B cell (primary cell): ENCODE data around the gene TSPOAP1. TPM values are rescaled to one million over a fixed set of nuclear protein-coding genes. Genes with fewer than 3 reads are reported as not detected.
A peak's percentile ranks its signal among the peaks of the same experiment; 100 is the strongest.

ENCODE experiments used
- ATAC-seq: fragments of 200-7000 bp; cut with Tn5 transposase; one replicate; pipeline ENCODE4 v1.10.0; 2021; ENCODE audit warnings: low read depth, mild to moderate bottlenecking, moderate number of reproducible peaks, moderate library complexity
- CTCF ChIA-PET: fragments of 350-600 bp; sonication (Branson Sonifier 250); formaldehyde crosslinking; loops from one replicate; lab custom pipeline; 2021; ENCODE audit warnings: antibody characterized with exemption, inconsistent platforms; lab: Charles Lee
- POLR2A ChIA-PET: fragments of 350-600 bp; sonication (Branson Sonifier 250); formaldehyde crosslinking; loops from one replicate; lab custom pipeline; 2021; ENCODE audit warnings: antibody characterized with exemption; lab: Charles Lee
- DNase-seq: peaks from one replicate; pipeline ENCODE4 v3.0.0; 2013
- H2AFZ ChIP-seq: 2 replicates; pipeline ENCODE4 v1.6.1; 2012; ENCODE audit warnings: mild to moderate bottlenecking, low read depth, low read length; ENCODE audit not compliant: insufficient read depth, poor library complexity, severe bottlenecking
- H3K27ac ChIP-seq, 2 donors: 1 replicate in 1 of 2; 2 replicates in 1 of 2; pipeline ENCODE4 v1.5.1; 2012 to 2013; ENCODE audit warnings: low read length in 2 of 2, mild to moderate bottlenecking in 2 of 2, moderate library complexity in 1 of 2
- H3K27me3 ChIP-seq, 4 experiments: fragments of 200-600 bp in 1 of 4; sonication (generic) in 1 of 4; replicated peaks in 1 of 4; 1 replicate in 2 of 4; 2 replicates in 2 of 4; pipeline versions ENCODE4 v1.6.1 to v1.7.0; 2013 to 2016; ENCODE audit warnings: low read length in 3 of 4, mild to moderate bottlenecking in 2 of 4, mixed read lengths in 1 of 4, moderate library complexity in 1 of 4; ENCODE audit not compliant: insufficient read depth in 4 of 4, control insufficient read depth in 3 of 4; ENCODE audit errors: control extremely low read depth in 1 of 4
- H3K36me3 ChIP-seq, 2 experiments: replicated peaks in 1 of 2; 1 replicate in 1 of 2; 2 replicates in 1 of 2; pipeline versions ENCODE4 v1.6.1 to v1.7.1; 2013; ENCODE audit warnings: low read length in 1 of 2; ENCODE audit not compliant: insufficient read depth in 2 of 2, control insufficient read depth in 1 of 2; ENCODE audit errors: control extremely low read depth in 1 of 2, extremely low read depth in 1 of 2
- H3K4me1 ChIP-seq, 2 donors: fragments of 200-600 bp in 1 of 2; sonication (generic) in 1 of 2; 1 replicate in 1 of 2; 2 replicates in 1 of 2; pipeline versions ENCODE4 v1.5.1 to v1.6.1; 2013 to 2017; ENCODE audit warnings: low read length in 2 of 2; ENCODE audit not compliant: control insufficient read depth in 2 of 2, insufficient read depth in 2 of 2
- H3K4me2 ChIP-seq: replicated peaks from 2 replicates; pipeline ENCODE3; 2012; ENCODE audit warnings: mild to moderate bottlenecking, low read depth, low read length; ENCODE audit not compliant: poor library complexity, severe bottlenecking
- H3K4me3 ChIP-seq, 5 experiments: fragments of 200-600 bp in 1 of 5; sonication (generic) in 1 of 5; 1 replicate in 3 of 5; 2 replicates in 2 of 5; pipeline versions ENCODE4 v1.5.1 to v1.7.0; 2011 to 2016; ENCODE audit warnings: low read length in 4 of 5, mild to moderate bottlenecking in 4 of 5, low read depth in 2 of 5, control low read depth in 1 of 5, moderate library complexity in 1 of 5; ENCODE audit not compliant: insufficient read depth in 1 of 5; ENCODE audit errors: control extremely low read depth in 1 of 5, extremely low read depth in 1 of 5
- H3K79me2 ChIP-seq: fragments of 200-600 bp; sonication (generic); one replicate; pipeline ENCODE4 v1.6.0; 2016; ENCODE audit warnings: low read length; ENCODE audit not compliant: control insufficient read depth, insufficient read depth
- H3K9ac ChIP-seq: fragments of 200-600 bp; sonication (generic); 2 replicates; pipeline ENCODE4 v1.6.1; 2017; ENCODE audit warnings: mild to moderate bottlenecking, low read length, moderate library complexity
- H3K9me3 ChIP-seq, 3 donors: one replicate each; pipeline versions ENCODE4 v1.6.1 to v1.7.1; 2013; ENCODE audit warnings: low read length in 2 of 3; ENCODE audit not compliant: control insufficient read depth in 2 of 3, insufficient read depth in 1 of 3; ENCODE audit errors: control extremely low read depth in 1 of 3
- H4K20me1 ChIP-seq: 2 replicates; pipeline ENCODE4 v1.6.0; 2012; ENCODE audit warnings: mild to moderate bottlenecking, low read length; ENCODE audit not compliant: insufficient read depth, control insufficient read depth, poor library complexity, severe bottlenecking
- H3K27ac Mint-ChIP-seq: one replicate; pipeline ENCODE4 v1.8.0; 2021; ENCODE audit warnings: mixed read lengths
- H3K27me3 Mint-ChIP-seq: one replicate; pipeline ENCODE4 v1.8.0; 2021; ENCODE audit warnings: mixed read lengths
- H3K4me1 Mint-ChIP-seq: one replicate; pipeline ENCODE4 v1.8.0; 2021; ENCODE audit warnings: mixed read lengths
- H3K4me3 Mint-ChIP-seq: one replicate; pipeline ENCODE4 v1.8.0; 2021; ENCODE audit warnings: mixed read lengths
- H3K9me3 Mint-ChIP-seq: one replicate; pipeline ENCODE4 v1.8.0; 2022; ENCODE audit warnings: mixed read lengths; ENCODE audit not compliant: insufficient read depth
- EZH2 ChIP-seq: IDR thresholded peaks from 2 replicates; pipeline ENCODE4 v1.6.1; 2012; ENCODE audit warnings: borderline replicate concordance, low read depth, mild to moderate bottlenecking, moderate library complexity, low read length; ENCODE audit not compliant: insufficient read depth, poor library complexity, severe bottlenecking
- WGBS: methylation state at CpG from one replicate; pipeline ENCODE4 v1.1.5; 2013; ENCODE audit warnings: missing lambda C conversion rate; ENCODE audit not compliant: insufficient coverage; 5-methylcytosine and 5-hydroxymethylcytosine counted together
- intact Hi-C: fragments of 100-400 bp; cut with micrococcal nuclease; formaldehyde crosslinking; loops from one replicate; pipeline ENCODE4 v1.10.0; 2022
- polyA plus RNA-seq: library from polyadenylated mRNA; depleted of rRNA; stranded (reverse); fragments of >200 nt; gene quantifications from 2 replicates; pipeline ENCODE4 v1.2.3, GENCODE V29; 2012
- total RNA-seq, 2 donors: library from RNA; stranded (reverse); fragments of 120-200 nt in 1 of 2; gene quantifications; 1 replicate in 1 of 2; 2 replicates in 1 of 2; pipeline versions ENCODE4 v1.2.3 to v1.2.4, GENCODE V29; 2013 to 2022
- TF ChIP-seq, protein P1 (sequence below): fragments of 200-600 bp; IDR thresholded peaks from one replicate; pipeline ENCODE4 v1.8.0; 2022; ENCODE audit warnings: antibody characterized with exemption, mild to moderate bottlenecking

The TSPOAP1 gene
- total and polyA plus RNA-seq, 2 donors (not counting 1 experiment from before 2014, with no cell fraction given): 10.8 to 30.7 TPM

DNA sequence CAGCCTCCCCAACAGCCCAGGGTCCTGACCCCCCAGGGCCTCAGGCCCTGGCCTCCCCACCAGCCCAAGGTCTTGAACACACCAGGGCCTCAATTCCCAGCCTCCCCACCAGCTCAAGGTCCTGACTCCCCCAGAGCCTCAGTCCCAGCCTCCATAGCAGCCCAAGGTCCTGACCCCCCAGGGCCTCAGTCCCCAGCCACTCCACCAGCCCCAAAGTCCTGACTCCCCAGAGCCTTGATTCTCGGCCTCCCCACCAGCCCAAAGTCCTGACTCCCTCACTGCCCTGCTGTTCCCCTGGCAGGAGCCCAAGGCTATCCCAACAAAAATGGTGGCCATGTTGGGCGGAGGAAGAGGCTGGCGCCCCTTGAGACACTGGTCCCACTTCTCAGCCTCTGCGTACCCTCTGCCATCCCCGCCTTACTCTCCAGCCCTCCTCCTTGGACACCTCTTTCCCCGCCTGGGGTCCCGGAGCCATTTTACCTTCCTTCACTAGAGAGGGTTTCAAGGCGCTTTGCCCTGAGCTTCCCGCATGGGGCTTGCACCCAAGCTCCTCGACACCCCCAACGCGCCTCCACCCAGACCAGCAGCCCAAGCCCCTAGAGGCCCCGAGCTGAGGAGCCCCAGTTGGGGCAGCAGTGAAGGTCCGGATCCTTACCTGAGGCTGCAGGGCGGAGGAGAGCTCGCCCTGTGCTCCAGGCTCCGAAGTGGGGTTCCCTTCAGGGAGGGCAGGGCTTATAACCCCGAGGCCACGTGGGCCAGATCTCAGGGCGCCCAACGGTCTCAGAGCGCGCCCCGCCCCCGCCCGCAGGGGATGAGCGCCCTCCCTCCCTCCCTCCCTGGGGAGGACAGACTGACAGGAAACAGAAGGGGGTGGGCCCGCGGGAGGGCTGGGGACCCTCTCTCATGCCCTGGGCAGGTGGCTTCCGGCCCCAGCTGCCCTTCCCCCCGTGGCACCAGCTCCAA is 3.5 kb upstream of the TSPOAP1 start:
- H3K9ac ChIP-seq: peak overlapping the region; percentile 99
- H3K36me3 ChIP-seq: peaks cover 2 to 29% of the 10 kb centered on the region in 2 experiments
- POLR2A ChIA-PET: interaction anchor here (0.6 to 19.3 kb wide), 15 partner anchors 9 to 774 kb away, joined by 3 to 663 read pairs (median 5); partner anchors contain the start of genes MTMR4, RNF43, SUPT4H1 and TRIM37
- peaks cover 69% of the 10 kb centered on the region for H3K4me1 Mint-ChIP-seq
- intact Hi-C loops: no loop called here
- CTCF ChIA-PET: interaction anchor here (1.3 to 4.8 kb wide), 7 partner anchors 8 to 156 kb away, joined by 3 to 119 read pairs (median 16); partner anchors contain the start of genes HSF5, RNF43 and SUPT4H1
- WGBS: 0% methylated on average over 20 of the region's 31 CpGs
- TF ChIP-seq, protein P1, sequence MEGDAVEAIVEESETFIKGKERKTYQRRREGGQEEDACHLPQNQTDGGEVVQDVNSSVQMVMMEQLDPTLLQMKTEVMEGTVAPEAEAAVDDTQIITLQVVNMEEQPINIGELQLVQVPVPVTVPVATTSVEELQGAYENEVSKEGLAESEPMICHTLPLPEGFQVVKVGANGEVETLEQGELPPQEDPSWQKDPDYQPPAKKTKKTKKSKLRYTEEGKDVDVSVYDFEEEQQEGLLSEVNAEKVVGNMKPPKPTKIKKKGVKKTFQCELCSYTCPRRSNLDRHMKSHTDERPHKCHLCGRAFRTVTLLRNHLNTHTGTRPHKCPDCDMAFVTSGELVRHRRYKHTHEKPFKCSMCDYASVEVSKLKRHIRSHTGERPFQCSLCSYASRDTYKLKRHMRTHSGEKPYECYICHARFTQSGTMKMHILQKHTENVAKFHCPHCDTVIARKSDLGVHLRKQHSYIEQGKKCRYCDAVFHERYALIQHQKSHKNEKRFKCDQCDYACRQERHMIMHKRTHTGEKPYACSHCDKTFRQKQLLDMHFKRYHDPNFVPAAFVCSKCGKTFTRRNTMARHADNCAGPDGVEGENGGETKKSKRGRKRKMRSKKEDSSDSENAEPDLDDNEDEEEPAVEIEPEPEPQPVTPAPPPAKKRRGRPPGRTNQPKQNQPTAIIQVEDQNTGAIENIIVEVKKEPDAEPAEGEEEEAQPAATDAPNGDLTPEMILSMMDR: no peak
- TF ChIP-seq EZH2: no peak
- H2AFZ ChIP-seq: no peak overlapping the region
- ATAC-seq (peak; percentile 42), DNase-seq (peak; percentile 94)
- peak overlapping the region; percentile 98 for H3K27ac Mint-ChIP-seq
- H3K4me1 ChIP-seq: peaks cover 55 to 73% of the 10 kb centered on the region in 2 donors
- H3K9me3 ChIP-seq: no peaks in the 10 kb centered on the region
- H3K27me3 ChIP-seq: no peaks in the 10 kb centered on the region
- H3K9me3 Mint-ChIP-seq: no peaks in the 10 kb centered on the region
- H3K4me2 ChIP-seq: peak overlapping the region; percentile 92
- peaks cover 87% of the 10 kb centered on the region for H3K79me2 ChIP-seq
- H3K4me3 Mint-ChIP-seq: peak overlapping the region; percentile 91
- H3K27ac ChIP-seq: peak overlapping the region; percentile 99 to 100
- no peaks in the 10 kb centered on the region for H3K27me3 Mint-ChIP-seq
- peaks cover 42% of the 10 kb centered on the region for H4K20me1 ChIP-seq
- H3K4me3 ChIP-seq: peak overlapping the region; percentile 81 to 100 (median 99)
